Measurements from ENCODE around the gene DHPS. TPM values are rescaled to one million over a fixed set of nuclear protein-coding genes. Genes with fewer than 3 reads are reported as not detected.

DHPS gene
- total and polyA plus RNA-seq, 2 donors (not counting 1 experiment from before 2014, with no cell fraction given), result 187 to 204 TPM

DNA sequence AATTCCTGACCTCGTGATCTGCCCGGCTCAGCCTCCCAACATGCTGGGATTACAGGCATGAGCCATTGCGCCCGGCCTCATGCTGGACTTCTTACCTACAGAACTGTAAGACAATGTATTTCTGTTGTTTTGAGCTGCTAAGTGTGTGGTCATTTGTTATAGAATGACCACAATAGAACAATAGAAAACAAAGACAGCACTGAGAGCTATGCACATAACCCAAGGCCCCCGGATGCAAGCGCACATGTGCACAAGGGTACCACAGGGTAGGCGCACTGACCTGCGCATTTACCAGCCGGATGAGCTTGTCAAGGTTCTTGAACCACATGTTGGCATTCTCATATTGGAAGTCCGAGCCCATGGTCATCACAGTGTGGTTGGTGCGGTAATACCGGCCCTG is 20.7 kb downstream of the DHPS start:
- Histone ChIP-seq H3K9ac (ENCODE audit: low read length) (no peak overlapping the region), H4K20me1 (ENCODE audit: control insufficient read depth, insufficient read depth, low read length, poor library complexity, severe bottlenecking) (peaks cover 57% of the 10 kb centered on the region), H3K27ac (ENCODE audit: low read length in 2 of 2) (no peak overlapping the region), H3K4me2 (replicated peaks; ENCODE audit: low read depth, low read length, poor library complexity, severe bottlenecking) (no peak overlapping the region), H3K79me2 (ENCODE audit: control insufficient read depth, insufficient read depth, low read length) (peaks cover 82% of the 10 kb centered on the region), H2AFZ (ENCODE audit: insufficient read depth, low read depth, low read length, poor library complexity, severe bottlenecking) (no peak overlapping the region), H3K27me3 (replicated peaks in 1 of 4; ENCODE audit: control extremely low read depth in 1 of 4, control insufficient read depth in 3 of 4, insufficient read depth in 4 of 4, low read length in 3 of 4) (no peaks in the 10 kb centered on the region), H3K9me3 (ENCODE audit: control extremely low read depth in 1 of 3, control insufficient read depth in 2 of 3, insufficient read depth in 1 of 3, low read length in 2 of 3) (peaks cover 0 to 4% (median 0%) of the 10 kb centered on the region in 3 donors), H3K4me1 (ENCODE audit: control insufficient read depth in 2 of 2, insufficient read depth in 2 of 2, low read length in 2 of 2) (peaks cover 14 to 25% of the 10 kb centered on the region in 2 donors), H3K4me3 (ENCODE audit: control extremely low read depth in 1 of 5, extremely low read depth in 1 of 5, insufficient read depth in 1 of 5, low read depth in 2 of 5, low read length in 4 of 5) (no peak overlapping the region), H3K36me3 (replicated peaks in 1 of 2; ENCODE audit: control extremely low read depth in 1 of 2, control insufficient read depth in 1 of 2, extremely low read depth in 1 of 2, insufficient read depth in 2 of 2, low read length in 1 of 2) (peaks cover 4 to 78% of the 10 kb centered on the region in 2 experiments)
- intact Hi-C loops (cut with micrococcal nuclease), result no loop called here
- peaks cover 30% of the 10 kb centered on the region for H3K4me1 Mint-ChIP-seq
- DNase-seq (no peak), ATAC-seq (ENCODE audit: low read depth) (no peak)
- ChIA-PET CTCF (interaction anchor here (0.6 to 2.1 kb wide), 4 partner anchors 11 to 184 kb away, joined by 3 to 8 read pairs (median 5); no protein-coding TSS in a partner anchor), POLR2A (interaction anchor here (1.3 kb wide), 1 partner anchor 47 kb away, joined by 4 read pairs; no protein-coding TSS in a partner anchor)
- H3K27ac Mint-ChIP-seq, result no peak overlapping the region
- TF ChIP-seq EZH2 (IDR thresholded peaks at IDR 0.05; ENCODE audit: borderline replicate concordance, insufficient read depth, low read depth, low read length, poor library complexity, severe bottlenecking), result no peak
- no peak for TF ChIP-seq CTCF (IDR thresholded peaks at IDR 0.05)
- WGBS (ENCODE audit: insufficient coverage), result 88% methylated on average over 8 of the region's 12 CpGs
- no peak overlapping the region for H3K4me3 Mint-ChIP-seq
- H3K9me3 Mint-ChIP-seq (ENCODE audit: insufficient read depth), result no peaks in the 10 kb centered on the region
- H3K27me3 Mint-ChIP-seq, result no peaks in the 10 kb centered on the region

- peaks cover 7 to 79% of the 10 kb centered on the region in 2 experiments for H3K36me3 ChIP-seq (replicated peaks in 1 of 2; ENCODE audit: control extremely low read depth in 1 of 2, control insufficient read depth in 1 of 2, extremely low read depth in 1 of 2, insufficient read depth in 2 of 2, low read length in 1 of 2)
- peaks cover 0 to 4% (median 0%) of the 10 kb centered on the region in 3 donors for H3K9me3 ChIP-seq (ENCODE audit: control extremely low read depth in 1 of 3, control insufficient read depth in 2 of 3, insufficient read depth in 1 of 3, low read length in 2 of 3)
- no peak overlapping the region for H3K4me3 ChIP-seq (ENCODE audit: control extremely low read depth in 1 of 5, extremely low read depth in 1 of 5, insufficient read depth in 1 of 5, low read depth in 2 of 5, low read length in 4 of 5)
- Mint-ChIP-seq H3K4me3 (no peak overlapping the region), H3K27ac (no peak overlapping the region), H3K4me1 (peaks cover 4% of the 10 kb centered on the region), H3K27me3 (no peaks in the 10 kb centered on the region), H3K9me3 (ENCODE audit: insufficient read depth) (no peaks in the 10 kb centered on the region)
- DNase-seq (no peak), ATAC-seq (ENCODE audit: low read depth) (no peak)
- H3K79me2 ChIP-seq (ENCODE audit: control insufficient read depth, insufficient read depth, low read length), result peaks cover 73% of the 10 kb centered on the region
- intact Hi-C loops (cut with micrococcal nuclease), result no loop called here
- H3K27me3 ChIP-seq (replicated peaks in 1 of 4; ENCODE audit: control extremely low read depth in 1 of 4, control insufficient read depth in 3 of 4, insufficient read depth in 4 of 4, low read length in 3 of 4), result no peaks in the 10 kb centered on the region
- no peaks in the 10 kb centered on the region for H3K4me1 ChIP-seq (ENCODE audit: control insufficient read depth in 2 of 2, insufficient read depth in 2 of 2, low read length in 2 of 2)
- H3K9ac ChIP-seq (ENCODE audit: low read length), result no peak overlapping the region
- CTCF ChIA-PET, result no interaction called here
- H3K27ac ChIP-seq (ENCODE audit: low read length in 2 of 2), result no peak overlapping the region
- peaks cover 60% of the 10 kb centered on the region for H4K20me1 ChIP-seq (ENCODE audit: control insufficient read depth, insufficient read depth, low read length, poor library complexity, severe bottlenecking)
- no peak overlapping the region for H2AFZ ChIP-seq (ENCODE audit: insufficient read depth, low read depth, low read length, poor library complexity, severe bottlenecking)
- WGBS (ENCODE audit: insufficient coverage), result 98% methylated on average over 19 of the region's 22 CpGs
- no peak for TF ChIP-seq EZH2 (IDR thresholded peaks at IDR 0.05; ENCODE audit: borderline replicate concordance, insufficient read depth, low read depth, low read length, poor library complexity, severe bottlenecking)
- no peak for TF ChIP-seq CTCF (IDR thresholded peaks at IDR 0.05)
- POLR2A ChIA-PET, result no interaction called here
- H3K4me2 ChIP-seq (replicated peaks; ENCODE audit: low read depth, low read length, poor library complexity, severe bottlenecking), result no peak overlapping the region
Observed at GRCh38 chr19:12657966-12658365, 23.7 kb downstream of the DHPS start.
